Smooth muscle cell of the brain vasculature (primary cell): ENCODE results near the gene SAV1.

Experiments used
- DNase-seq: peaks from one replicate; pipeline ENCODE4 v3.0.0-alpha.2; 2012; ENCODE audit warnings: low read depth, low spot score

SAV1 gene

DNA sequence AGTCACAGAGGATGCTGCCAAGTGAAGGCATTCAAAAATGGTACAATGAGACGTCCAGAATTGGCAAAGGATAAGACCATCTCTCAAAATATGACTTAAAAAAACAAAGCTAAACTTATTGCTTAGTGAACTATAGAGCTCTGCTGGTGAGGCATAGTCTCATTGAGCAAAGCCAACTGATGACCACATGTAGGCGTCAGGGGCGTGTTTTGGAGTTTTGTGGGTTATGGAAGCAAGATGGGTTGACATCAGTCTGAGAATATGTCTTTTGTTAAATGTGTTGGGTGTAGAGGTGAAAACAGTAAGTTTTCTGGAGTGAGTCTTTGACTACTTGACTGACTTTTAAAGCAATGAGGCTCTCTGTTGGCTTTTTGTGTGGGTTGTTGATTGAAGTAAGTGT is 60.9 kb downstream of the SAV1 start:
- DNase-seq: no peak

DNA sequence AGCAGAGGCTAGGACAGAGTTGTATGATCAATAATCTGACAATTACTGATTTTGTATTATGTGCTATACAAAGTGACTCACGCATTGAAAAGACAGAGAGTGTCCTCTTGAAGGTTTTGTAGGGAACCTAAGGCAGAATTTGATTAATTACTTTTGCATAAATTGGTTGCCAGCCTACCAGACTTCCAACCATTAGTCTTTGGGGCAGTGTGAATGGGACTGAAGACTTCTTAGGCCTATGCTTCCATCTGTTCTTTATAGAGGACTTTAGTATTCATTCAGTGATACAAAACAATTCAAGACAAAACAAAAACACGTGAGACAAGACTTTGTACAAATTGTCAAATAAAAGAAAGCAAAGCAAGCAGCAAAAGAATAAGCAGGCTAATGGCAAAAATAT is 61.6 kb downstream of the SAV1 start:
- no peak for DNase-seq

DNA sequence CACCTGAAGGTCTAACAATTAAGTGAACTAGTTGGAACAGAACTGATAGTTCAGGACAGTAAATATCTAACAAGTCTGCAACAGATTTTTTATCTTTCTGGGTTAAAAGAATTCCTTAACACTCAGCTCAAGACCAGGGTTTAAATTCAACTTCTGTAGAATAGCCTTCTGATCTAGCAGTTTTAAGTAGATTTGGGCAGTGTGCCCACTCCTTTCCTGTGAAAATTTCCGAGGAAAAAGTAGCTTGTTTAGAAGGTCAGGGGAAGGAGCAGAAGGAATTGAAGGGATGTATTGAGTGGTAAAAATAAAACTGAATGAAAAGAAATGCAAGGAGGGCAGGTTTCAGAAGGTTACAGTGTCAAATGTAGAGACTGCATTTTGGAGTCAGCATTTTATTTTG is 62.3 kb downstream of the SAV1 start:
- DNase-seq: no peak

DNA sequence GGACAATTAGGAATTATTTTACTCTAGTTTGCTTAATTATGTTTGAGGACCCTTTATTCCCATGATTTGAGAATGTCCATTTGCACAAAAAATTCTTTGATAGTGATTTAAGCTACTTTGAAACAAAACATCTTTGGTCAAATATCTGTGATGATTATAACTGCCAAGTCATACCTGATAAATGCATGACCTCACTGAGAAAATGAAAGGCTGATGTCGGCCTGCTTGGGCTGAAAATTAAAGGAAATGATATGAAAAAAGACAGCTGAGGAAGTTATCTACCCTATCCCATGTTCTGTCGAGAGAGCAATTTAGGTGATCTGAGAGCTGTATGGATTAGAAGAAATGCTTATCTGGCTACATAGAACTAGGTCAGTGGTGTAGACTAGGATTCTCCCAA is 64.5 kb downstream of the SAV1 start:
- DNase-seq: no peak

DNA sequence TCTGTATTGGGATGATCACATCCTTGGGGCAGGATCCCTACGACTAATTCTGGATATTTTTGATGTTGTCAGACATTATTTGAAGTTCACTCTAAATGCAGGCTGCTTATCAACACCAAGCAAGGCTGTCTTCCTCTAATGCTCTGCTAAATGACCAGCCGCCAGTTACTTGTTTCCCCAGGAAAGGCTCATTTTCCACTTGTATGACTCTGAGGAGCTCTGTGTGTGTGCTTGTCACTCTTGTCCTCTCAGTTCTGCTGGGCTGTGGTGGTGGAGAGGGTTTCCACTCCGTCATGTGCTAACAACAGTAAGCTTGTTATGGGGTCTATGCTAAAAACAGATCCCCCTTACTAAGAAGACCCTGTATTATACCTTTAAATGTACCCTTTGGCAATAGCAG is 66.1 kb downstream of the SAV1 start:
- DNase-seq: no peak

DNA sequence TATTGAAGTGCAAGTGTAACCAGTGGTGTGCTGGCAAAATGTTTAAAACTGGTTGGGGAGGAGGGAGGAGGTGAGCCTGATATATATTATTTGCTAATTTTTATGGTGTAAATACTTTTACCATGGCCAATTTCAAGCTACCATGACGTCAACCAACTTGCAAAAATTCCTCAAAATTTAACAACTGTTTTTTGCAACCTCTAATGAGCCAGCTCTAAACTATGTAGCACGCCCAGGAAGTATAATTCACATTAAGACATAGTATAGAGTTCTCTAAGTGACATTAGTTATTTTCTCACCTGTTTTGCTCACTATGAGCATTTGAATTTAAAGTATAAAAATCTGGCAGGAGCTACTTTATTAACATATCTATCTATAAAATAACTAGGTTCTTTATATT is 66.7 kb downstream of the SAV1 start:
- no peak for DNase-seq

DNA sequence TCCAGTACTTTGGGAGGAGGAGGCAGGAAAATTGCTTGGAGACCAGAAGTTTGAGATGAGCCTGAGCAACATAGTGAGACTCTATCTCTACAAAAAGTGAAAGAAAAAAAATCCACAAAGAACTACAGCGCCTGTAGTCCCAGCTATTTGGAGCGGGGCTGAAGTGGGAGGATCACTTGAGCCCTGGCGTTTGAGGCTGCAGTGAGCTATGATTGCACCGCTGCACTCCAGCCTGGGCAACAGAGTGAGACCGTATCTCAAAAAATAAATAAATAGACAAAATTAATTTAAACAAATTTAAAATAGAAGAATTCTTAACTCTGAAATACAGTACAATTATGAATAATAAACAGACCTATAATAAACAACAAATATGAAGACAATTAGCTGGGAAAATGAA is 67.3 kb downstream of the SAV1 start:
- no peak for DNase-seq

DNA sequence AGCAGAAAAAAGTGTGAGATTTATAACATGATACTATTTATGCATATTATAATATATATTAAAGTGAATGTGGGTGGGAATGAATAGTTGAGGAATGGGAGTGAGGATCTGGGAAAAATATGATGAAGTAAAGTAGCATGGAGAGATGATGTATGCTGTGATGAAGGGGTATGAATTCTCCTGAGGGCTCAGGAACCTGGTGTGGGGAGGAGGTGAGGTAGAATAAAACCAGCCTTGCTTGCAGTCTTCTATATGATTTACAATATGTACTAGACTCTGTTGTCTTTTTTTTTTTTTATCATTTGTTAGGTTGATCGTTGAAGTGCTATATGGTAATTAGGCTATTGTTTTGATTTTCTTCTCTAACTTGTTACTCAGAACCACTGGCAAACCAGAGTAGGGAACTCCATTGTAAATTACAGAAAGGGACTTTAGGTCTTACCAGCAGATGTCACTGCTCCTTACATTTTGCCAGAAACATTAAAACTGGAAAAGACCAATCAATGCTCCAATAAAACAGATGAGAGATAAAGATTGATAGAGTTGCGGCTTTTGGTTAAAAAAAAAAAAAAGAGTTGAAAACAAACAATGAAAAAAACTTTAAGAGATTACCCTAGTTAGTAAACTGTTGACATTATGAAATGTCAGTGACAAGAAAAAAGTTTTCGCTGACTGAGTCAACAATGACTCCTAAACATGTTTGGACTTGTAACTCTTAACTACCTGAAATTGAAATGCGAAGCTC is 68.2 kb downstream of the SAV1 start:
- DNase-seq: no peak

DNA sequence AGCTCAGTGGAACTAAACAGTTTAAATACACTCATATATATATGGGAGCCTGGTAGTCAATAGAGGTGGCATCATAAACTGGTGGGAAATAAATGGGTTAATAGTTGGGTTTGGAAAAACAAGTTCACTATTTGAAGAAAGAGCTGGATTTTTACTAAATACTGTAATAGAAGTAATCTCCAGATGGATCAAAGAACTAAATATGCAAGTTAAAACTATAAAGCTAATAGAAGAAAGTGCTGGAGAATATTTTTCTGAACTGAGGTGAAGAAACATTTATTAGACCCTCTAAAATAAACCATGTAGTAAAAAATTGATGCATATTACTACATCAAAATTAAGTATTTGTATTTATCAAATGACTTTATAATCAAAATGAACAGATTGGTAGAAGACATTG is 69.3 kb downstream of the SAV1 start:
- DNase-seq: no peak

DNA sequence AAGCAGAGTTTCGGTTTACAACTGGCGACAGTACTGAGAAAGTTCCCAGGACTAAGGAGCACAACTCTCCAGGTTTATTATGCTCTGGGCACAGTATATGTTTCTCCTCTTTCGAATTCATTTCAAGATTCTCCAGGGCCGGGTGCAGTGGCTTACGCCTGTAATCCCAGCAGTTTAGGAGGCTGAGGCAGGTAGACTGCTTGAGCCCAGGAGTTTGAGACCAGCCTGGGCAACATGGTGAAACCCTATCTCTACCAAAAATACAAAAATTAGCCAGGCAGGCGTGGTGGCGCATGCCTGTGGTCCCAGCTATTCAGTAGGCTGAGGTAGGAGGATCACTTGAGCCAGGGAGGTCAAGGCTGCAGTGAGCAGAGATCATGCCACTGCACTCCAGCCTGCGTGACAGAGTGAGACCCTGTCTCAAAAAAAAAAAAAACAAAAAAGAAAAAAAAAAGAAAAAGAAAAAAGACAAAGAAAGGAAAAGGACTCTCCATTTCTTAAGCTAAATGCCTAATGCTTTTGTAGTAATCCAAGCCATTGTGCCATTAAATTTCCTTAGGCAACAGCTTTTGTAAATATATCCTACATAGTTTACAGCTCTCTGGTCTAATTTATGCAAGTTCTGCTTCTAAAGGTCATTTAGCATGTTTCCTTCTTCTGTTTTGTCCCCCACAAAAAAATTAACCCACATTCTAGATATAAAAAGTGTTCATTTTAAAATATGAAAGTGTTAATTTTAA is 73.4 kb downstream of the SAV1 start:
- DNase-seq: no peak

DNA sequence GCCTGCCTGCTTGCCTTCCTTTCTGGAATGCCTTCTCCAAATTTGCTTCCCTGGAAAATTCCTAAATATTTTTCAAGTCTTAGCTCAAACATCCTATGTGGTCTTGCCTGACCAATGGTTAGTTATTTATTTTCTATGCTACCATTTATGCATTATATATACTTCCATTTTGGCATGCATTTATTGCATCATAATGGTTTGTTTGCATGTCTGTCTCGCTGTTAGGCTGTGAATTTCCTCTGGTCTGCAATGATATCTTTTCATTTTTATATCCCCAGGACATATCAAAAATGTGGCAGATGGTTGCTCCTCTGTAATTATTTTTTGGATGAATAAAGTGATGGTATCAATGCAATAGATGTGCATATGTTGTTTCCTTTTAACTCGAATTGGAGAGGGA is 77.6 kb downstream of the SAV1 start:
- no peak for DNase-seq
